NCI-H146 (cell line): ENCODE results near the gene GAS6.
"Not testable (repeated sequence)": the region's sequence is repeated elsewhere in the genome, so short reads cannot be mapped to it uniquely, and the experiment has no call there.

ENCODE experiments used
- DNase-seq: peaks from one replicate; lab custom pipeline; 2025; lab: John Stamatoyannopoulos, UW

GAS6 gene

GRCh38 chr13:113867913-113868312, 4.0 kb upstream of the GAS6 start:
- DNase-seq = not testable (repeated sequence)

DNA sequence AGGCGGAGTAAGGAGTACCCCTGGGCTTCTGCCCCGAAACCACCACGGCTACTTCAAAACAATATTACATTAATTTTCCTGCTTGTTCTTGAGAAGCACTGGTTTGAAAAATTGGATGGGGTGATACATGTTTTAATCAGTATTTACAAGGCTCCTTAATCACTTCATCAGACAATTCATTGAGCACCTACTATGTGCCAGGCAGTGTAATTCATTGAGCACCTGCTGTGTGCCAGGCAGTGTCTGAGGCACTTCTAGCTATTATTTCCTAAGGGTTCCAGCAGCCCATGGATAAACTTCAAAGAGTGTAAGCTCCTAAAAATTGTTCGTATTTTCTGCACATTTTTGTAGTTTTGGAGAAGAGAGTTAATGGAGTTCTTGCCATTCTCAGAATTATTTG, 1.6 kb upstream of the GAS6 start:
- DNase-seq = no peak

- no peak for DNase-seq
These were observed 506 bp upstream of the GAS6 start for GRCh38 chr13:113864273-113864890.

DNA sequence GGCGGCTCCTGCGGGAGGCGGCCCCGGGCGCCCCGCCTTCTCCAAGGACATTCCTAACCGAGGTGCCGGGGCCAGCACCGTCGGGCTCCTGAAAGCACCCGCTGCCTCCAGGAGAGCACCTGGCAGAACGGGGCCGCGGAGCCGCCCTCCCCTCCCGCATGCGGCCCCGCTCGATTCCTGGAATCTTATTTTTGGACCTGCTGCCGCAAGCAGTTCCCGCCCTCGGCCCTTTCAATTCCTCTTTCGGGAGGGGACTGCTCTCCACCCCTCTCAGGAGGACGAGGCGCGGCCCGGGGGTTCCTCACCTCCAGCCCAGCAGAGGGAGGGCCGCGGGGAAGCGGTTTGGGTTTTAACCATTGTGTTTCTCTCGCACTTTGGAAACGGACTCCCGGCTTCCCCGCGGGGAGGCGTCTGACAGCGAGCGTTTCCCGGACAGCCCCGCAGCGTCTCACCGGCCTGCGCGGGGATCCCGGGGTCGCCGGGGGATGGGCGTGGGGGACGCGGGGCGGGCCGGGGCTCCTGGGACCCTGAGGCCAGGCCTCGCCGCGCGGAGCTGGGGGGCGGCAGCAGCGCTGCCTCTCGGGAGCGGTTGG, 849 bp downstream of the GAS6 start:
- DNase-seq = peak; percentile 52

- DNase-seq = no peak
These were observed 1.5 kb downstream of the GAS6 start for GRCh38 chr13:113862191-113862930.

DNA sequence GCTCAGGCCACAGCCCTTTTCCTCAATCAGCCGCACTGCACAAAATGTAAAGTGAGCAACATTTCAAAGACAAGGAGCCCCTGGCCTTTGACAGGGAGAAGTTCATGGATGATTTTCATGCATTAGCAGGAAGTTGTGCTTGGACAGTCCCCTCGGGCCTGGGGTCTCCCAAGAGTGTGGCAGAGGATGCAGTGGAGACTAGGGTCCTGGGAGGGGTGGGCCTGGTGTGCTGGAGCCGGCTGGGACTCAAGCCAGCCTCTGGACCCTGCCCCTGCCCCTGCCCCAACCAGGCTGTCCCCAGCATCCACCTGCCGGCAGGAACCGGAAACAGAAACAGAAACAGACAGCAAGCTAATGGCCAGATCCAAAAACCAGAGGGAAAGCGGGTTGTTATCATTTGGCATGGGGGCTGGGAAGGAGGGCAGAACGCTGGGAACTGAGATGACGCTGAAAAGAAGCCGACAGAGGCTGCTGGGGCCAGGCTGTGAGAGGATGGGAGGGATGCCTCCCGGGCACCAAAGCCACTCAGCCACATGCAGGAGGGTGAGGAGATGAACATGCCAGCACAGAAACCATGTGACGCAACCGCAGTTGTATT, 2.3 kb downstream of the GAS6 start:
- DNase-seq = no peak

DNA sequence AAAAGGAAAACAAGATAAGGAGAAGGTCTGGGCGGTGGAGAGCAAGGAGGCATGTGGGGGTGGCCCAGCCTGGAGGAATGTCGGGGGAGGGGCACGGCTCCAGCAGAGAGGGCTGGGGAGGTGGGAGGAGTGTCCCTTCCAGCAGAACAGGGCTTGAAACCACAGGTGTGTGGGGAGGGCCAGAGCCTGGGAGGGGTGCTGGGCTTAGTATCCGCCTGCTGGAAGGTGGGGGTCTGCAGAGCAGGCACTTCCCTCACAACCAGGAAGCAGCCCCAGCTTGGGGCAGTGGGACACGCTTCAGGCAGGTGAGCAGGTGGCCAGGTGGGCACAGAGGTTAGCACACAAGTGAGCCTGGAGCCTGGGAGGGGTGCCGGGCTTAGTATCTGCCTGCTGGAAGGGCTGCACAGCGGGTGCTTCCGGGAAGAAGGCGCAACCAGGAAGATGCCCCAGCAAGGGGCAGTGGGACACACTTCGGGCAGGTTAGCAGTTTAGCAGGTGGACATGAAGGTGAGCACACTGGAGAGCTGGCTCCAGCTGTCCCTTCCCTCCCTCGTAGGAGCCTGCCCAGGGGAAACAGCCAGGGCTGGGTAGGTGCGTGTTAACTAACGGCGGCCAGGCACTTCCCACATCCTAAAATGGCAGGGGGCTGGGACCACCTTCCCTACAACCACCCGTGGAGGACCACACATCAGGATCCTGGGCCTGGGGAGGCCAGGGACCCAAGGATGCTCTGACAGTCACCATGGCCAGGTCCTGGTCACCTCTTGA, 3.0 kb downstream of the GAS6 start:
- DNase-seq = peak; percentile 59

DNA sequence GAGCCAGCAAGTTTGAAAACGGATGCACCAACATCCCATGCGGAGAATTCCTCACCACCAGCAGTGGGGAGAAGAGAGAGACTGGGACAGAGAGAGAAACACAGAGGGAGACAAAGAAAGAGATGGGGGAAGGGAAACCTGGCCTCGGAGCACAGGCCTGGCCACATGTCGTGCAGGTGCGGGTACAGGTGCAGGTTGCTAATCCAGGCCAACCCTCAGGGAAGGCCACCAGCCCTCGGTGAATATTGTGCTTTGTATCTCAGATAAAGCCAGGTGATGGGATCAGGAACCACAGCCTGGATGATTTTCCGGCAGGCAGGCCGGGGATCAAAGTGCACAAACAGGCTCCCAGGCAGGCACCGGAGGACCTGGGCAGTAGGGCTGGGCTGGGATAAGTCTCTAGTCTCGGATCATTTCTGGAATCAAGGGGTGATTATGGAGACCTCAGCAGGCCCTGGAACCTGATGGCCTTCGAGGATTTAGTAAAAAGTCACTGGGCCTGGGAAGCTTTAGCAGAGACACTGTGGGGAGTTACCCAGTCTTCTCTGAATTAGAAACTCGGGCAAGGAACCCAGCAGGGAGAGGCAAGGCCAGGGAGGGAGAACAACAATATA, 3.7 kb downstream of the GAS6 start:
- peak; percentile 50 for DNase-seq

- DNase-seq = no peak
These were observed 4.4 kb downstream of the GAS6 start for GRCh38 chr13:113859311-113860050.

DNA sequence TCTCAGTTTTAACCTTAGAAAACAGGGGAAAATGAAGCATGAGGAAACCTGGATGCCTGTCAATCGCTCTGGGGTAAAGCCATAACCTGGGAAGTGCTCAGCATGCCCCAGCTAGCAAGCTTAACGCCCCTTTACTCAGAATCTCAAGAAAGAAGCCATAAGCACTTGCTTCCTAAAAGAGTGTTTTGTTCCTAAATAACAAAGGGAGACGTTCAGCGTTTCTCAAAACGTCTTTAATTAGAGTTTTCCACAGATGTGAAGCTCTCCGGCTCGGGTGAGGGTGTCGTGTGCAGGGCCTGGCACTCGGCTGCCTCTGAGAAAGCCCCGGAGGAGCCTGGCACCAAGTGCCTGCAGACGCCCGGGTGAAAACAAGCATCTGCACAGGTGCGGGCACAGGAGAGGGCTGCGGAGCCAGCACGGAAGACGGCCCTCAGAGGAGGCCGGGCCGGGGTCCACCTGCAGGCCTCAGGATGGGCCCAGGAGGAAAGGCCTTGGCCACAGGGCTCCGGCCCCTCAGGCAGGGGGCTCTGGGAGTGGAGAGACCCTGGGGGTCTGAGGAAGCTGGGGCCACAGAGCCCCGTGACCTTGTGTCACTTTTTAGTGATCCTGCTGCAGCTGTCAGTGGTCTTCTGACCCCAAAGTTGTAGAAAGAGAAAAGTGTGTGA, 6.2 kb downstream of the GAS6 start:
- DNase-seq = no peak

- no peak for DNase-seq
These were observed 7.2 kb downstream of the GAS6 start for GRCh38 chr13:113856716-113857065.

DNA sequence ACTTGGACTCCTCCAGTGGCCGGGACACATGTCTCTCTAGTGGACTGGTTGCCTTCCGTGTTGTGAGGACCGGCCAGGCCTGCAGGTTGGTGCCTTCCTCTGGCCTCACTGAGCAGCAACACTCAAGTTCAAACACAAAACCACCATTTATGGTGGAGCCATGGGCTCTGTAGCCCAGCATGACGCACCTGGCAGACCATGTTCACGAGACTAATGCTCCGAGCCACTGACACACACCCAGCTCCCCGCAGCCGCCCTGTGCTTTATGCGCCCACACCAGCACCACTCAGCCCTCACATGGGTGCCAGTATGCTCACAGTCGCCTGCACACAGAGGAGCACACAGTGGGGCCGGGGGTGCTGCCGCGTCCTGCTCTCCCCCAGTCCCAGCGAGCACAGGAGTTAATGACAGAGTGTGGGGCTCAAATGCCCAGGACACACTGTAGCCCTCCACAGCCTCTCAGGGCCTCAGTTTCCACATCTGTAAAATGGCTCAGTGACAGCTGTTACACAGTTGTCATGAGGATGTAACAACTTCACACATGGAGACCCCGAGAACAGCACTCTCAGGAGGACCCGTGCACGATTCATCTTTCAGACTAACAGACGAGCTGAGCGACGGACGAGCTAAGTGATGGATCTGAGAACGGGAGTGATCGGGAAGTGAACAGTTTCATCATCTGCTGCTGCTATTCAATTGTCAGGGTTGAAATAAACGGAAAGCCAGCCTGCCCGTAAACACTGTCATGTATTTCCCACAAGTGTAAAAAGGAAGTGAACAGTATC, 7.8 kb downstream of the GAS6 start:
- no peak for DNase-seq

- DNase-seq = no peak
These were observed 8.6 kb downstream of the GAS6 start for GRCh38 chr13:113855012-113855921.

GRCh38 chr13:113854238-113855011, 9.5 kb downstream of the GAS6 start:
- DNase-seq = no peak

DNA sequence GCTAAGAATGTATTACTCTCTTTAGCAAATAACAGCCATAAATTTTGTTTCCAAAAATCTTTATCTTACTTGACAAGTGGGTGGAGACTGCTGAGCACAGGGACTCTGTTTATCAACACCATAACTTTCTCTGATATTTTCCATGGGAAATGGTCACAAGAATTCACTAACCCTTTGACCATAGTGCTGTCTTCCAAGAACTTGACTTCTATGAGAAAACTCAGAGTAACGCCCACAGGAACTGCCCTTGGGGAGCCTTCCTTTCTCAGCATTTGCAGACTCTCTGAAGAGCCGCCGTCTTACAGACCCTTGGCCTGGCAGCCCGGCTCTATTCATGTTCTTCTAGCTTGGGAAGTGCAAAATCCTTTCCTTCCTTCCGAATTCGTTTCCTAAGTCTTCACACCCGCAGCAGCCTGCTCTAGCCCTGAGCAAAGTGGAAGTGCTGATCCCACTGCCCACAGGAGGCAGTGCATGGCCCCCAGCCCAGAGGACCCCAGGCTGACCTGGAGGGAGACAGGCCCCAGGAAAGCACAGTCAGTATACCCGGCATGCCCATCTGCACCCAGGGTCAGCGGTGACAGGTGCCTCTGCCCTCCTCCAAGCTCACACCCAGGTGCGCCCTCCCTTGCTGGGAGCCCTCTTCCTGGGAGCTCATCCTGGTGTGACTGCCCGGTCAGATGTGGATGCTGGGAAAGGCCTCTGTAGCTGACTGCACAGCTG, 10.2 kb downstream of the GAS6 start:
- no peak for DNase-seq

DNA sequence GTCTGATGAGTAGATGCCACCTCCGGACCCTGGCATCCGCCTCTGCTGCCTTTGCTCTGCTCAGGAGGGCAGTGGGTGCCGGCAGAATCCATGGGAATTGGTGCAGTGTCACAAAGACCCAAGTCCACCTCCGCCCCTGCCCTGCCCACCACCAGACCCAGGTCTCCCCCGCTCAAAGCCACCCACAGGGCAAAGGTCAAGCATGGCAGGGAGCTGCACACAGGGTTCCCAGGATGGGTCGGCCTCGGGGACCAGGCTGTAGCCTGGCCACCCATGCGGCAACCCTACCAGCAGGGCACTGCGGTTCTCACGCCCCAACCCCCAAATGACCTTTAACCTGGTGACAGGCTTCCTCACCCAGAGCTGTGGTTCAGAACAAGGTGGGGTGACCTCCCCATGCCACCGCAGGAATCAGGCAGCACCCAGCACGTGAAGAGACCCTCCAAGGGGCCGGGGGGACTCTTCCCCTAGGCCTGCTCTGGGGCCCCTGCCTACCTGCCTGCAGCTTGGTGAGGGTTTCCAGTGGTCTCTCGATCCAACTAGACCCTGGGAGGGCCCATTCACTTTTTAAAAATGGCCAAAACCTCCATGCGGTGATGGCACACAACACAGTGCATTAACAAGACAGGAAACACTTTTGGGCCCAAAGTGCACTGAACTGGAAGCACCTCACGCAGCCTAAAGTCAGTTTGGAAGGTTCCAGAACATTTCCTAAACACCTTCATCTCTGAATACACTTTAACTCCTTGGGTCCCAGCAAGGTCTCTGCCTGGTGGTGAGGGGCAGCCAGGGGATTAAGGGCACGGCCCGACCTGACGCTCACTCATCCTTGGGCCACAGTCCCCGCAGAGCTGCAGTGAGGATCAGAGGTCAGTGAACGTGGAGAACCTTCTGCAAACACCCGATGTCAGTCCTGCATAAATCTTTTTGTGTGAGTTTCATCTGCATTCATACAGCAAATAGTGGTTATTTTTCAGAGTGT, 11.0 kb downstream of the GAS6 start:
- DNase-seq = no peak
